Subcutaneous adipose tissue (tissue), 4 donors: Measurements from ENCODE around the gene ALG1L2. TPM values are rescaled to one million over a fixed set of nuclear protein-coding genes. Genes with fewer than 3 reads are reported as not detected.

ENCODE experiments used
- total RNA-seq, 4 donors: library from RNA; depleted of rRNA; stranded (reverse); fragments of >200 nt; gene quantifications; one replicate each; pipeline ENCODE4 v1.1.0, GENCODE V29; 2016
- TF ChIP-seq, protein P1 (sequence below): fragments of 450-650 bp; IDR thresholded peaks from one replicate; pipeline ENCODE4 v1.5.1; 2016; ENCODE audit warnings: low read depth, mild to moderate bottlenecking, control low read depth, antibody characterized with exemption, moderate library complexity

Gene ALG1L2
- not detected for total RNA-seq

GRCh38 chr3:130081351-130081881, at the start of gene ALG1L2:
Gene ALG1L2, plus strand, starts transcription at chr3:130081831. Its CDS starts 186 bp downstream, at chr3:130082017.
- TF ChIP-seq, protein P1, sequence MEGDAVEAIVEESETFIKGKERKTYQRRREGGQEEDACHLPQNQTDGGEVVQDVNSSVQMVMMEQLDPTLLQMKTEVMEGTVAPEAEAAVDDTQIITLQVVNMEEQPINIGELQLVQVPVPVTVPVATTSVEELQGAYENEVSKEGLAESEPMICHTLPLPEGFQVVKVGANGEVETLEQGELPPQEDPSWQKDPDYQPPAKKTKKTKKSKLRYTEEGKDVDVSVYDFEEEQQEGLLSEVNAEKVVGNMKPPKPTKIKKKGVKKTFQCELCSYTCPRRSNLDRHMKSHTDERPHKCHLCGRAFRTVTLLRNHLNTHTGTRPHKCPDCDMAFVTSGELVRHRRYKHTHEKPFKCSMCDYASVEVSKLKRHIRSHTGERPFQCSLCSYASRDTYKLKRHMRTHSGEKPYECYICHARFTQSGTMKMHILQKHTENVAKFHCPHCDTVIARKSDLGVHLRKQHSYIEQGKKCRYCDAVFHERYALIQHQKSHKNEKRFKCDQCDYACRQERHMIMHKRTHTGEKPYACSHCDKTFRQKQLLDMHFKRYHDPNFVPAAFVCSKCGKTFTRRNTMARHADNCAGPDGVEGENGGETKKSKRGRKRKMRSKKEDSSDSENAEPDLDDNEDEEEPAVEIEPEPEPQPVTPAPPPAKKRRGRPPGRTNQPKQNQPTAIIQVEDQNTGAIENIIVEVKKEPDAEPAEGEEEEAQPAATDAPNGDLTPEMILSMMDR, result no peak

GRCh38 chr3:130044370-130044769, 37.3 kb upstream of the ALG1L2 start:
- TF ChIP-seq, protein P1, result no peak

DNA sequence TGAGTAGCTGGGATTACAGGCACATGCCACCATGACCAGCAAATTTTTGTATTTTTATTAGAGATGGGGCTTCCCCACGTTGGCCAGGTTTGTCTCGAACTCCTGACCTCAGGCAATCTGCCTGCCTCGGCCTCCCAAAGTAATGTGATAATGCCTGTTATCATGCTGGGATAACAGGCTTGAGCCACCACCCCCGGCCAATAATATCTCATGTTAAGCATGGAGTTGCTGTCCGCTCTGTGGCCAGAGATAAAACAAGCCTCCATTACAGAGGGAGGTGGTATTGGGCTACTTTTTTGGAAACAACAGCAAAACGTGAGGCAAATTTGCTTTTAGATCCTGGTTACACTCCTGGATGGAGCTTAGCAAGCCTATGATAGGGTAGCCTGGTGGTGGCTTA, 32.9 kb upstream of the ALG1L2 start:
- TF ChIP-seq, protein P1, result no peak

DNA sequence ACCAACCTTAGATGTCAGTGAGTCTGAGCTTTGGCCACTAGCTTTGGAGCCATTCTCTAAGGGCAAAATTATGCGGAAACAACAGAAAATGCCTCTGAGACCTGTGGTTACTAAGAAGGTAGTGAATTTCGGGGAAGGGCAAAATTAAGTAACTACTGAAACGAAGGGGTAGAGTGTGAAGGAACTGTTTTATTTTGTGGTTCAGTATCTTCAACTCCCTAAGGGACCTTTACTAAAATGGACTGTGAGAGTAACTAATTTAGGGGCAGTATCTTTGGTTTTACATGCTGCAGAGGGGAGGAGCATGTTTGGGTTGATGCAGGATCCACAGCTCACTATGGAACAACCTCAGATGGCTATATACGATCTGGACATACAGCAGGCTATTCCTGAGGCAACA, 8.0 kb upstream of the ALG1L2 start:
- TF ChIP-seq, protein P1, result no peak

DNA sequence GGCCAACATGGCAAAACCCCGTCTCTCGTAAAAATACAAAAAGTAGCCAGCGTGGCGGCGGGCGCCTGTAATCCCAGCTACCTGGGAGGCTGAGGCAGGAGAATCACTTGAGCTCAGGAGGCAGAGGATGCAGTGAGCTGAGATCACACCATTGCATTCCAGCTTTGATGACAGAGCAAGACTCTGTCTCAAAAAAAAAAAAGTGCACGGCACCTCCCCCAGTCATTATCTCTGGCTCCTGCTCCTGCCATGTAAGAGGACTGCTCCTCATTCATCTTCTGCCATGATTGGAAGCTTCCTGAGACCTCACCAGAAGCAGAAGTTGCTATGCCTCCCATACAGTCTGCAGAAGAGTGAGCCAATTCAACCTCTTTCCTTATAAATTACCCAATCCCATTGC, 4.0 kb upstream of the ALG1L2 start:
- TF ChIP-seq, protein P1, result no peak

DNA sequence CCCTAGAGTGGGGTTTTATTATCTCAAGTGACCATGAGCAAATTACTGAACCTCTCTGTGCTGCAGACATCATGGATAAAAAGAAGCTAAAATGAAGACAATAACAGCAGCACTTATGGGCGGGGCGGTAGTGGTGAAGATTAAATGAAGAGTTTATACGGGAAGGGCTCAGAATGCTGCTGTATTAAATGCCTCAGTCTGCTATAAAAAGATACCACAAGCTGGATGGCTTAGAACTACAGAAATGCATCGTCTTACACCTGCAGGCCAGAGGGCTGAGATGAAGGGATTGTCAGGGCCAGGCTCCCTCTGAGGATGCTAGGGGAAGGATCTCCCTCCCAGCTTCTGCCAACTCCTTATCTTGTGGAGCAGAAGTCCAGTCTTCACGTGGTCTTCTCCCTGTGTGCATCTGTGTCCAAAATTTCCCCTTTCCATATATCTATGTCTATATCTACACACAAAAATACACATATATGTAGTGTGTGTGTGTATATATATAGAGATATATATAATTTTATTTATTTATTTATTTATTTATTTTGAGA, 2.9 kb downstream of the ALG1L2 start:
- TF ChIP-seq, protein P1, result no peak

DNA sequence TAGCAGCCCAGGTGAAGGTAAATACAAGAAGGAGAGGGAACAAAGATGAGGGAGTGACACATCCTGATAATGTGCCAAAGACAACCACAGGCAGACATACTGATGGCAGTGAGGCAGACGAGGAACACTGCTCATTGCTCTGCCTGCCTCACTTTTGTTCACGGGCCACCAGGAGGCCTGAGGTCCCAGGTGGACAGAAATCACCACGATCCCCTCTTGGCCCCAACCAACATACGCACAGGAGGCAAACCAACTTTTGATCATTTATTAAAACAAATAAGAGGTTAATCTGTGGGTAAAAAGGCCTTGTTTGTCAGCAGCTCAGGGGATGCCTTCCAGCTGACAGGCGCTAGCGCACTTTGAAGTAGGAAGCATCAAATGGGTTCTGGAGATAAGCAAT, 4.2 kb downstream of the ALG1L2 start:
- TF ChIP-seq, protein P1, result no peak
